MCF 10A (cell line): ENCODE data around the gene CHD5. TPM values are rescaled to one million over a fixed set of nuclear protein-coding genes. Genes with fewer than 3 reads are reported as not detected.
A peak's percentile ranks its signal among the peaks of the same experiment; 100 is the strongest.

Experiments
- BruUV-seq: library from RNA; stranded (reverse); fragments of 400-500 nt; replicated peaks from 2 replicates; lab custom pipeline; 2021; lab: Mats Ljungman, UMichigan
- CTCF ChIA-PET: fragments of 300-600 bp; sonication (Branson Sonifier 250); formaldehyde crosslinking; extraction: SDS; loops from one replicate; lab custom pipeline; 2021; ENCODE audit warnings: antibody characterized with exemption, inconsistent platforms; lab: Yijun Ruan, JAX
- POLR2A ChIA-PET: fragments of 300-600, 350-650 bp; sonication (Branson Sonifier 250); formaldehyde crosslinking; extraction: SDS; loops from one replicate; lab custom pipeline; 2020; ENCODE audit warnings: antibody characterized with exemption, inconsistent platforms; lab: Yijun Ruan, JAX
- DNase-seq: peaks from one replicate; pipeline ENCODE4 v3.0.0-alpha.2; 2018; ENCODE audit not compliant: unreplicated experiment
- H3K27ac Mint-ChIP-seq: one replicate; pipeline ENCODE4 v1.8.0; 2022; ENCODE audit warnings: mild to moderate bottlenecking, low read depth, mixed read lengths; ENCODE audit not compliant: unreplicated experiment
- H3K27me3 Mint-ChIP-seq: one replicate; pipeline ENCODE4 v1.8.0; 2022; ENCODE audit warnings: mixed read lengths; ENCODE audit not compliant: insufficient read depth, unreplicated experiment
- H3K36me3 Mint-ChIP-seq: one replicate; pipeline ENCODE4 v1.8.0; 2022; ENCODE audit warnings: mild to moderate bottlenecking, moderate library complexity, mixed read lengths; ENCODE audit not compliant: insufficient read depth, unreplicated experiment
- H3K4me1 Mint-ChIP-seq: one replicate; pipeline ENCODE4 v1.8.0; 2022; ENCODE audit warnings: mixed read lengths; ENCODE audit not compliant: insufficient read depth, unreplicated experiment
- H3K4me3 Mint-ChIP-seq: one replicate; pipeline ENCODE4 v1.8.0; 2022; ENCODE audit warnings: mild to moderate bottlenecking, moderate library complexity, mixed read lengths; ENCODE audit not compliant: unreplicated experiment
- H3K9me3 Mint-ChIP-seq: one replicate; pipeline ENCODE4 v1.8.0; 2022; ENCODE audit warnings: mixed read lengths; ENCODE audit not compliant: unreplicated experiment
- CTCF ChIP-seq: fragments of 200-600 bp; IDR thresholded peaks from one replicate; pipeline ENCODE4 v1.8.0; 2022; ENCODE audit warnings: antibody characterized with exemption, mild to moderate bottlenecking; ENCODE audit not compliant: unreplicated experiment
- intact Hi-C: fragments of 100-400 bp; cut with micrococcal nuclease; formaldehyde crosslinking; loops from 2 replicates; pipeline ENCODE4 v1.14.1; 2022
- total RNA-seq: library from RNA; stranded (reverse); gene quantifications from 2 replicates; pipeline ENCODE4 v1.2.3, GENCODE V29; 2022

CHD5 gene
- total RNA-seq, 1 experiment from 2014 or later = 0.07 TPM

- CTCF ChIA-PET = interaction anchor here (0.8 kb wide), 1 partner anchor 111 kb away, joined by 4 read pairs; no protein-coding TSS in a partner anchor
- POLR2A ChIA-PET = no interaction called here
- Mint-ChIP-seq H3K27me3 (peaks cover 23% of the 10 kb centered on the region), H3K4me1 (peaks cover 19% of the 10 kb centered on the region), H3K9me3 (no peaks in the 10 kb centered on the region), H3K36me3 (no peaks in the 10 kb centered on the region), H3K27ac (no peak overlapping the region), H3K4me3 (no peak overlapping the region)
- no peak for TF ChIP-seq CTCF
- BruUV-seq = no TSS peak
- no peak for DNase-seq
- intact Hi-C loops = no loop called here
Observed at GRCh38 chr1:6162341-6162740, 17.8 kb downstream of the CHD5 start.

GRCh38 chr1:6158181-6158580 is 21.9 kb downstream of the CHD5 start:
- H3K9me3 Mint-ChIP-seq = no peaks in the 10 kb centered on the region
- peaks cover 26% of the 10 kb centered on the region for H3K4me1 Mint-ChIP-seq
- no peak for TF ChIP-seq CTCF
- no peak overlapping the region for H3K4me3 Mint-ChIP-seq
- intact Hi-C loops = no loop called here
- no peaks in the 10 kb centered on the region for H3K27me3 Mint-ChIP-seq
- H3K36me3 Mint-ChIP-seq = no peaks in the 10 kb centered on the region
- POLR2A ChIA-PET = interaction anchor here (1.1 to 1.6 kb wide), 4 partner anchors 13 to 78 kb away, joined by 3 to 10 read pairs (median 3); no protein-coding TSS in a partner anchor
- BruUV-seq = no TSS peak
- CTCF ChIA-PET = interaction anchor here (0.6 to 1.3 kb wide), 6 partner anchors 34 to 106 kb away, joined by 3 to 6 read pairs (median 4); no protein-coding TSS in a partner anchor
- peak overlapping the region; percentile 84 for H3K27ac Mint-ChIP-seq
- no peak for DNase-seq

- ChIA-PET POLR2A (interaction anchor here (1.1 to 1.6 kb wide), 4 partner anchors 13 to 79 kb away, joined by 3 to 10 read pairs (median 3); no protein-coding TSS in a partner anchor), CTCF (interaction anchor here (0.5 to 1.3 kb wide), 9 partner anchors 12 to 185 kb away, joined by 3 to 6 read pairs (median 4); no protein-coding TSS in a partner anchor)
- H3K27me3 Mint-ChIP-seq = peaks cover 2% of the 10 kb centered on the region
- intact Hi-C loops = no loop called here
- peaks cover 26% of the 10 kb centered on the region for H3K4me1 Mint-ChIP-seq
- no peaks in the 10 kb centered on the region for H3K36me3 Mint-ChIP-seq
- no TSS peak for BruUV-seq
- no peak for TF ChIP-seq CTCF
- no peaks in the 10 kb centered on the region for H3K9me3 Mint-ChIP-seq
- H3K4me3 Mint-ChIP-seq = no peak overlapping the region
- peak; percentile 92 for DNase-seq
- peak overlapping the region; percentile 84 for H3K27ac Mint-ChIP-seq
Observed at GRCh38 chr1:6157528-6158174, 22.5 kb downstream of the CHD5 start.

- no TSS peak for BruUV-seq
- intact Hi-C loops = no loop called here
Observed at GRCh38 chr1:6157132-6157527, 23.0 kb downstream of the CHD5 start.

More at GRCh38 chr1:6157132-6157527, 23.0 kb downstream of the CHD5 start:
- H3K27me3 Mint-ChIP-seq = peaks cover 7% of the 10 kb centered on the region
- no peak overlapping the region for H3K27ac Mint-ChIP-seq
- ChIA-PET CTCF (interaction anchor here (0.5 to 1.2 kb wide), 4 partner anchors 12 to 186 kb away, joined by 3 to 6 read pairs (median 4); no protein-coding TSS in a partner anchor), POLR2A (interaction anchor here (1.1 to 1.6 kb wide), 3 partner anchors 12 to 79 kb away, joined by 3 to 10 read pairs (median 3); no protein-coding TSS in a partner anchor)
- H3K4me3 Mint-ChIP-seq = no peak overlapping the region
- no peaks in the 10 kb centered on the region for H3K36me3 Mint-ChIP-seq
- peaks cover 26% of the 10 kb centered on the region for H3K4me1 Mint-ChIP-seq
- no peak for TF ChIP-seq CTCF
- H3K9me3 Mint-ChIP-seq = no peaks in the 10 kb centered on the region
- peak; percentile 16 for DNase-seq
